ENCODE data around the gene NAA15.

The NAA15 gene

GRCh38 chr4:139279760-139280620 lies 21.3 kb upstream of the NAA15 start, which contains the start of gene MGARP (continued):
- TF ChIP-seq ZNF501 (tag by site-specific recombination; IDR thresholded peaks at IDR 0.05) (no peak), ZNF529 (tag by site-specific recombination; IDR thresholded peaks at IDR 0.05; ENCODE audit: insufficient replicate concordance) (no peak), ZNF112 (tag by site-specific recombination; IDR thresholded peaks at IDR 0.05) (no peak), ZNF518A (tag by site-specific recombination; conservative IDR thresholded peaks at IDR 0.05; ENCODE audit: low read depth) (no peak), ZBTB11 (tag by site-specific recombination; conservative IDR thresholded peaks at IDR 0.05; ENCODE audit: low read depth) (no peak), ZNF664 (tag by site-specific recombination; IDR thresholded peaks at IDR 0.05) (no peak), ZNF148 (tag by site-specific recombination; IDR thresholded peaks at IDR 0.05; ENCODE audit: borderline replicate concordance) (no peak), FEZF1 (tag by site-specific recombination; IDR thresholded peaks at IDR 0.05) (no peak), SP3 (tag by site-specific recombination; IDR thresholded peaks at IDR 0.05) (peak; percentile 41; the same call in 1 of the 2 replicates), REST (tag by site-specific recombination; IDR thresholded peaks at IDR 0.05) (0 out of 2 replicates have a peak, but pooled peaks have one; percentile 16), INSM2 (tag by site-specific recombination; IDR thresholded peaks at IDR 0.05) (no peak), TCF7L2 (IDR thresholded peaks at IDR 0.05; ENCODE audit: borderline replicate concordance, low read depth, low read length) (no peak), ZNF248 (tag by site-specific recombination; IDR thresholded peaks at IDR 0.05) (no peak), ZNF560 (tag by site-specific recombination; IDR thresholded peaks at IDR 0.05; ENCODE audit: borderline replicate concordance) (no peak), ZBTB1 (tag by site-specific recombination; IDR thresholded peaks at IDR 0.05) (no peak), ZNF670 (tag by site-specific recombination; IDR thresholded peaks at IDR 0.05; ENCODE audit: low read depth) (no peak), ZIC2 (tag by site-specific recombination; IDR thresholded peaks at IDR 0.05) (no peak; the same call in 1 of the 2 replicates), TSHZ1 (tag by site-specific recombination; IDR thresholded peaks at IDR 0.05; ENCODE audit: borderline replicate concordance) (no peak)
